HG03432 (cell line): ENCODE measurements around the gene PIP5K1B.

Source experiments
- ATAC-seq: cut with Tn5 transposase; IDR thresholded peaks from one replicate; pipeline ENCODE4 v1.9.1; 2021; ENCODE audit warnings: mild to moderate bottlenecking, moderate library complexity; ENCODE audit not compliant: unreplicated experiment

The PIP5K1B gene

DNA sequence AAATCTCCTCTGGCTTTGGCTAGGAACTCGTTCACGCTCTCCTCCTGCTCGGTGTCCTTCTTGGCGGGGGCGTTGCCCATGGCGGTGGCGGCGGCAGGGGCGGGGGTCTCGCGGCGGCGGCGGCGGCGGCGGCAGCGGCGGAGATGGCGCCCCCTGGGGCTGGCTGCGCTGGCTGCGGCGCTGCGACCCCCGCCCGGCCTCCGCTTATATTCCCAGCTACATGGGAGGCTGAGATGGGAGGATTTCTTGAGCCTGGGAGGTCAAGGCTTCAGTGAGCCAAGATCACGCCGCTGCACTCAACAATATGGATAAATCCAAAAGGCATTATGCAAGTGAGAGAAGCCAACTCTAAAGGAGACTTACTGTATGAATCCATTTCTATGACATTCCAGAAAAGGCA lies 309.0 kb downstream of the PIP5K1B start, which contains the start of gene PRKACG:
Gene PRKACG (minus strand): TSS at position 101 of the 400 bp plus-strand sequence. CDS start 21 bp downstream, at position 80.
- no peak for ATAC-seq

DNA sequence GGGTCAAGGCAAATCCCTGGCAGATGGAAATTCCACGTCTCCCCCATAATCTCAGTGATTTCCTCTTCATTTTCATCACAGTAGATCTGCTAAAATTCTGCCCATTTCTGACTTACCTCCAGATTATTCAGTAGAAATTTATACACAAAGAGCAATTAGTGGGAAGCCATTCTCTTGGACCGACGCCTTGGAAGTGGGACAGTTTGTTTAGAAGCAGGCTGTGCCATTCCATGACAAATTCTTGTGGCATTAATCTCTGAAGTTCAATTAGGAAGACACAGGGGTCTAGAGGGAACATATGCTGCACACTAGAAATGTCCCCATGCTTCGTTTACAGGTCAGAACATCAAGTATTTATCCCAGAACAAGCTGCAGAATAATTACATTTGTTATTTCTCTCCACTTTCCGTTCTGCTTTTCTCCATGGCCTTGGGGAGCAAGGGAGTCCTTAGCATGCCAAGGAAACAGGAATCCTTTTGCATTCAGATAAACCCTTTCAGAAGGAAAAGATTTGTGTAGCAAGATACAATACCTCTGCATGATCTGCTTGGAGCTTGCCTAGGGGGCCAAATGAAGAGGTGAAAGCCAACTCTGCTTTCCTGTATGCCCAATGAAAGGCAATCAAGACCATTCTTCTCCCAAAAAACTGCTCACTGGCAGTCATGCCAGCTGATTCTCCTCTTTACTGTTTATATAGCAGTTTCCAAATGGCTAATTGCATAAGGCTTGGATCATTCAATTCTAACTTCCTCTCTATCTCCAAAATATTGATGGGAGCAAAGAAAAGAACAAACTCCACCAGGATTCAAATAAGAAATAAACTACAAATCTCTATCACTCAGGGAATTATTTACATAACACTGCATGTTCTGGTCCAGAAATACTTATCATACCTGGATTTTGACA lies 311.4 kb downstream of the PIP5K1B start:
- no peak for ATAC-seq

DNA sequence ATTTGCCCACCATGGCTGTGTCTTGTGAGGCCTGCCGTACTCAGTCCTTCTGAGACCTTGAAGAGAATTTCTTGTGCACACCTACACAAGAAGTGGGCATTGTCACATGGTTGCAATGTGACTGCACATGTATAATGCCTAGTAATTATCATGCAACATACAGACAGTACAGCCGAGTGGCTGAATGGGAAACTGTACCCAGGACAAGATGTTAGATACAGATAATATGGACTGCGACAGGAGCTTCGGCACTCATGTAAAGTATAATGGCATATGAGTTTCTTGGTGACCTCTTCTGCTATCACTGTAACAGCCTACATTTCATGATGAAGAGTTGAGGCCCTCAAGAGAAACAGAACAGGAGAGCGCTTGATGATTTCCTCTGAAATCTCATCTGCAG lies 313.7 kb downstream of the PIP5K1B start:
- ATAC-seq = no peak

DNA sequence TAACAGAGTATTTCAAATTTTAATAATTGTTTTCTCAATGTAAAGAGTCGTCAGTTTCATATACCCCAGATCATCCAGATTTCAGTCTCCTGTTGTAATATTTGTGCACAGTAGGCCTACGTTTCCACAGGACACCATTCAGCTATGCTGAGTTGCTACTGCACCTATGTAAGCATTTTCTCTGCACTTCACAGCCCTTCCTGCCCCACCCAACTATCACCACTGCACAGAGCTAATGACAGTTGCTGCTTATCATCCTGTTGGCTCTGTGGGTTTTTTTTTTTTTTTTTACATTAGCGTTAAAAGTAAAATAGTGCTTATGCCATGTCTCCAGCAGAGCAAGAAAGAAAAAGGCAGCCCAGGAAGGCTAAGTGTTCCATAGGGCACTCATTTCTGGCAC lies 314.8 kb downstream of the PIP5K1B start:
- no peak for ATAC-seq

DNA sequence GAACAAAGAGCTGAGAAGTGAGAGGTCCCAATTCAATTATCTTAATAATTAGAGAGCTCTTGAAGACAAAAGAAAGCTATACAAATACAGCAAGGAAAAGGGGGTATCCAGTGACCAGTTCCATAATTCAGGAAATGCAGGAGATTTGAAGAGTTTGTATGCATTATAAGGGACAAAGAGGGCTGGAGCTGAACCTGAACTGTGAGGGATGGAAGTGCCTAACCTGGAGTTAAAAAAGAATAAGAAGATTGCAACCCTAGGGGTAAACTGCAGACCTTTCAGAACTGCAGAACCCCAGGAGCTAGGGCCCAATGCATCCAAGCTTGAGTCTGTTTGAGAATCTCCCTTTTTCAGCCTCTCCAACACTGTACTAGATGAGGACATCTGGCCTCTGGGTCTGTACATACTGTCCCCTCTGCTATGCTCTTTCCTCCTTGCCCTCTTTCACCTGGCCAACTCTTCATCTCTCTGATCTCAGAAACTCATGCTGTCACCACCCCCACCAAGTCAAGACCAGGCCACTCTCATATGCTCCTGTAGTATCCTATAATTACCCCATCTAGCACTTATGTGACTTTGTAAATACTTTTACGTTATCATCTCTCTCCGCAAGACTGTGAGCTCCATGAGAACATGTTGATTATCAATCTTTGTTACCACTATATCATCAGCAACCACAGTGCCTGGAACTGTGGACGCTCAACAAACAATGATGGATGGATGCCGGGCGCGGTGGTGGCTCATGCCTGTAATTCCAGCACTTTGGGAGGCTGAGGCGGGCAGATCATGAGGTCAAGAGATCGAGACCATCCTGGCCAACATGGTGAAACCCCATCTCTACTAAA lies 315.5 kb downstream of the PIP5K1B start:
- no peak for ATAC-seq

DNA sequence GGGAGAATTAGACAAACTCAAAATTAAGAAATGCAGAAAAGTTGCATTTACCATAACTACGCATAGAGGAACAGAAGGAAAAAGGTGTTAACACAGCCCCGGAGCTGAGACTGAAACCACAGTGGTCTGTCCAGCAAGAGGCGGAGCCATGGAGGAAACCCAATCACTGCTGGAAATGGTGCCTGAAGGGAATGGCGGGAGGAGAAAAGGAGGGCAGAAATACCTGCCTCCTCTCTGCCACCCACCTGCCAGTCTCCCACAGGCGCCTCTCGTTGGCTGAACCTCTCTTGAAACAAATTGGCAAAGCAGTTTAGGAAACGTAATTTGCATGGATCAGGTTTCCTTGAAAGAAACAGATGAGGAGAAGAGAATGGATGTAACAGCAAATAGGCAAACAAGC lies 318.6 kb downstream of the PIP5K1B start:
- ATAC-seq = no peak

DNA sequence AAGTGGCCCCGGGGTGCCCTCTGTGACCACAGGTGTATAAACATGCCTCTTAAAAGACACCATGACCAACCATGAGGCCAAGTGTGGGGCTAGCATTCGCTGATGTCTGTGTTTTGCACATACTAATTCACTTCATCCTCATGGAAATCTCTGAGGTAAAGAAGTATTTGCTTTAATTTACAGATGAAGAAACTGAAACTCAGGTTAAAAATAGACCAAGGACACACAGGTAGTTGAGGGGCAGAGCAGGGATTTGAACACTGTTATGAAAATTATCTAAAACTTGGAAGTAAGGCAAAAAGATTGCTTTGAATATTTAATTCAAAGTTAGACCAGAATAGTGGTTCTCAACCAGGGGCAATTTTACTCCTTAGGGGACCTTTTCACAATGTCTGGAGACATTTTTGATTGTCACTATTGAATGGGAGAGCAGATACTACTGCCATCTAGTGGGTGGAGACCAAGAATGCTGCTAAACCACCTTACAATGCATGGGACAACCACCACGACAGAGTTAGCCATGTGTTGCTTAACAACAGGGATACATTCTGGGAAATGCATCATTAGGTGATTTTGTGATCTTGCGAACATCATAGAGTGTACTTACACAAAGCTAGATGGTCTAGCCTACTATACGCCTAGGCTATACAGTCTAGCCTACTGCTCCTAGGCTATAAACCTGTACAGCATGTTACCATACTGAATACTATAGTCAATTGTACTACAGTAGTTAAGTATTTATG lies 322.5 kb downstream of the PIP5K1B start:
- ATAC-seq = peak; percentile 82

DNA sequence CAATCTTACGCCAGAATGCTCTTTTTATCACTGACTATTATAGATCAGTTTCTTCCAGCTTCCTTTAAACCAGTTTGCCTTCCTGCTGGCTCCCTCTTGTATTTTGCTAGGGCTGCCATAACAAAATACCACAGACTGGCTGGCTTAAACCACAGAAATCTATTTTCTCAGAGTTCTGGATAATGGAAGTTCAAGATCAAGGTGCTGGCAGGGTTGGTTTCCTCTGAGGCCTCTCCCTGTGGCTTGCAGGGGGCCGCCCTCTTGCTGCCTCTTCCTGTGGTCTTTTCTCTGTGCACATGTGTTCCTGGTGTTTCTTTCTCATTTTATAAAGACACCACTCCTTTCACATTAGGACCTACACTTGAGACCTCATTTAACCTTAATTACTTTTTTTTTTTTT lies 323.7 kb downstream of the PIP5K1B start:
- ATAC-seq = no peak

DNA sequence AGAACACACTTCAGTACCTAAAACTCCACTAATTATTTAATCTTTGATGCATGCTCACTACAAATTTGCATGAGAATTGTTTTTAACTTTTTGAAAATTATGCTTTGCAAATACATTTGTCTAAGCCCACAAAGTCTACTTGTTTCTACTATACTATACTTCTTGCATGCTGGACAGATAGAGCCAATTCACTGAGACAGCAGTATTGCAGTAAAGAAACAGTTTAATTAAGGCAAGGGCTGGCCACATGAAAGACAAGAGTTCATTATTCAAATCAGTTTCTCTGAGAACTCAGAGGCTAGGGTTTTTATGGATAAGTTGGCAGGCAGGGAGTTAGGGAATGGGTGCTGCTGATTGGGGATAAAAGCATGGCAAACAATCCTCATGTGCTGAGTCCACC lies 324.5 kb downstream of the PIP5K1B start:
- ATAC-seq = no peak

DNA sequence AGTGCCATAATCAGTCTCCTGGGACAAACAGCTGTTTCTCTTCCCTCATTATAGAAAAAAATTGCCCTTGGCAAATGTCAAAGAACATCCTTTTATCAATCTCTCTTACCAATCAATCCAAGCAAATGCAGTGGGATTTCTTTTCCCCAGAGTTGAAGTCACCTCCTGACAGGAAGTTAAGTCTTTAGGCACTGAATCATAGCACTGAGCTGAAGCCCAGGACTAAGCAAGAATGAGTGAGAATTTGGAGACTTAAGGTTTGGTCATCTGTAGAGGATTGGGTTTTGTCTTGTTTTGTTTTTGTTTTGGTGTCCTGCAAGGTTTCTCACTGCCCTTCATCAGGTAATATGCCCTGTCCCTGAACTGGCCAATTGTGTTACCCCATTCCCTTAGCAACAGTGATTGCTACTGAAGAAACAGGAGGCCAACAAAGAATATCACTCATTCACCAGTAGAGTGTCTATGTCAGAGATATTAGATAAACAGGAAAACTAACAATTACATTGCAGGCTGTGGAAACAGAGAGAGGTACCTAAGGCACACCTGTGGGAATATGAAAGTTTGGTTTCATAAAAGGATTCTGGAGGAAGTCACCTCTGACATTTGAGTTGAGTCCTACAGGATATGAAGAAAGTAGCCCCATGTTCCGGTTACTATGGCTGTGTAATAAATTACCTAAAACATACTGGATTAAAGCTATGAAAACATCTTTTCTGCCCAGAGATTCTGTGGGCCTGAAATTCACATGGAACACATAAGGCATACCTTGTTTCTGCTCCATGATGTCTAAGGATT lies 326.0 kb downstream of the PIP5K1B start:
- no peak for ATAC-seq

DNA sequence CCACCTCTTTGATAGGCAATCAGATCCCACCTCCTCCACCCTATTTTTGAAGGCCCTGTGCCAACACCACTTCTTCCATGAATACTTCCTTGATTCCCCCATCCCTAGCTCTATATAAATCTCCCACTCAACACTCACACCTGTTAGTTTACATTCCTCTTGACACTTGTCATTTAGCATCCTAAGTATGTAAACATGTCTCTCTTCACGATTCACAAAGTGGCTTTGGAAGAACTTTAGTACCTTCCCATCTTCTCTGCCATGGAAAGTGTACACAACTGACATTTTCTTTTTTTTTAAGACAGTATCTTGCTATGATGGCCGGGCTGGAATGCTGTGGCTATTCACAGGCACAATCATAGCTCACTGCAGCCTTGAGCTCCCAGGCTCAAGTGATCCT lies 329.0 kb downstream of the PIP5K1B start:
- ATAC-seq = no peak

DNA sequence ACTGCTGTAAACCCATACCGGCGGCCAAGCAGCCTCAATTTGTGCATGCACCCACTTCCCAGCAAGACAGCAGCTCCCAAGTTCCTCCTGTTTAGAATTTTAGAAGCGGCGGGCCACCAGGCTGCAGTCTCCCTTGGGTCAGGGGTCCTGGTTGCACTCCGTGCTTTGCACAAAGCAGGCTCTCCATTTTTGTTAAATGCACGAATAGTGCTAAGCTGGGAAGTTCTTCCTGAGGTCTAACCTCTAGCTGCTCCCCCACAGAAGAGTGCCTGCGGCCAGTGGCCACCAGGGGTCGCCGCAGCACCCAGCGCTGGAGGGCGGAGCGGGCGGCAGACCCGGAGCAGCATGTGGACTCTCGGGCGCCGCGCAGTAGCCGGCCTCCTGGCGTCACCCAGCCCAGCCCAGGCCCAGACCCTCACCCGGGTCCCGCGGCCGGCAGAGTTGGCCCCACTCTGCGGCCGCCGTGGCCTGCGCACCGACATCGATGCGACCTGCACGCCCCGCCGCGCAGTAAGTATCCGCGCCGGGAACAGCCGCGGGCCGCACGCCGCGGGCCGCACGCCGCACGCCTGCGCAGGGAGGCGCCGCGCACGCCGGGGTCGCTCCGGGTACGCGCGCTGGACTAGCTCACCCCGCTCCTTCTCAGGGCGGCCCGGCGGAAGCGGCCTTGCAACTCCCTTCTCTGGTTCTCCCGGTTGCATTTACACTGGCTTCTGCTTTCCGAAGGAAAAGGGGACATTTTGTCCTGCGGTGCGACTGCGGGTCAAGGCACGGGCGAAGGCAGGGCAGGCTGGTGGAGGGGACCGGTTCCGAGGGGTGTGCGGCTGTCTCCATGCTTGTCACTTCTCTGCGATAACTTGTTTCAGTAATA lies 330.6 kb downstream of the PIP5K1B start, which contains the start of gene FXN:
Gene FXN (plus strand): TSS at position 315 of the 871 bp plus-strand sequence. CDS start 31 bp downstream, at position 346.
- ATAC-seq = peak; percentile 96

DNA sequence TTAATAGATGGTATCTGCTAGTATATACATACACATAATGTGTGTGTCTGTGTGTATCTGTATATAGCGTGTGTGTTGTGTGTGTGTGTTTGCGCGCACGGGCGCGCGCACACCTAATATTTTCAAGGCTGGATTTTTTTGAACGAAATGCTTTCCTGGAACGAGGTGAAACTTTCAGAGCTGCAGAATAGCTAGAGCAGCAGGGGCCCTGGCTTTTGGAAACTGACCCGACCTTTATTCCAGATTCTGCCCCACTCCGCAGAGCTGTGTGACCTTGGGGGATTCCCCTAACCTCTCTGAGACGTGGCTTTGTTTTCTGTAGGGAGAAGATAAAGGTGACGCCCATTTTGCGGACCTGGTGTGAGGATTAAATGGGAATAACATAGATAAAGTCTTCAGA lies 331.3 kb downstream of the PIP5K1B start:
- peak; percentile 29 for ATAC-seq

DNA sequence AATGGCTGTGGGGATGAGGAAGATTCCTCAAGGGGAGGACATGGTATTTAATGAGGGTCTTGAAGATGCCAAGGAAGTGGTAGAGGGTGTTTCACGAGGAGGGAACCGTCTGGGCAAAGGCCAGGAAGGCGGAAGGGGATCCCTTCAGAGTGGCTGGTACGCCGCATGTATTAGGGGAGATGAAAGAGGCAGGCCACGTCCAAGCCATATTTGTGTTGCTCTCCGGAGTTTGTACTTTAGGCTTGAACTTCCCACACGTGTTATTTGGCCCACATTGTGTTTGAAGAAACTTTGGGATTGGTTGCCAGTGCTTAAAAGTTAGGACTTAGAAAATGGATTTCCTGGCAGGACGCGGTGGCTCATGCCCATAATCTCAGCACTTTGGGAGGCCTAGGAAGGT lies 331.8 kb downstream of the PIP5K1B start:
- no peak for ATAC-seq

DNA sequence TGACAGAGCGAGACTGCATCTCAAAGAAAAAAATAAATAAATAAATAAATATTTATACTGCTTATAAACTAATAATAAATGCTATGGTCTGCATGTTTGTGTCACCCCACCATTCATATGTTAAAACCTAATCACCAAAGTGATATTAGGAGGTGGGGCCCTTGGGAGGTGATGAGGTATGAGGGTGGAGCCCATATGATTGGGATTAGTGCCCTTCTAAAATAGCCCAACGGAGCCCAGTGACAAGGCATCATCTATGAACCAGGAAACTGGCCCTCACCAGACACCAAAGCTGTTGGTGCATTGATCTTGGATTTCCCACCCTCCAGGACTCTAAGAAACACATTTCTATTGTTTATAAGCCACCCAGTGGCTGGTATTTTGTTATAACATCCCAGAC lies 335.6 kb downstream of the PIP5K1B start:
- no peak for ATAC-seq

DNA sequence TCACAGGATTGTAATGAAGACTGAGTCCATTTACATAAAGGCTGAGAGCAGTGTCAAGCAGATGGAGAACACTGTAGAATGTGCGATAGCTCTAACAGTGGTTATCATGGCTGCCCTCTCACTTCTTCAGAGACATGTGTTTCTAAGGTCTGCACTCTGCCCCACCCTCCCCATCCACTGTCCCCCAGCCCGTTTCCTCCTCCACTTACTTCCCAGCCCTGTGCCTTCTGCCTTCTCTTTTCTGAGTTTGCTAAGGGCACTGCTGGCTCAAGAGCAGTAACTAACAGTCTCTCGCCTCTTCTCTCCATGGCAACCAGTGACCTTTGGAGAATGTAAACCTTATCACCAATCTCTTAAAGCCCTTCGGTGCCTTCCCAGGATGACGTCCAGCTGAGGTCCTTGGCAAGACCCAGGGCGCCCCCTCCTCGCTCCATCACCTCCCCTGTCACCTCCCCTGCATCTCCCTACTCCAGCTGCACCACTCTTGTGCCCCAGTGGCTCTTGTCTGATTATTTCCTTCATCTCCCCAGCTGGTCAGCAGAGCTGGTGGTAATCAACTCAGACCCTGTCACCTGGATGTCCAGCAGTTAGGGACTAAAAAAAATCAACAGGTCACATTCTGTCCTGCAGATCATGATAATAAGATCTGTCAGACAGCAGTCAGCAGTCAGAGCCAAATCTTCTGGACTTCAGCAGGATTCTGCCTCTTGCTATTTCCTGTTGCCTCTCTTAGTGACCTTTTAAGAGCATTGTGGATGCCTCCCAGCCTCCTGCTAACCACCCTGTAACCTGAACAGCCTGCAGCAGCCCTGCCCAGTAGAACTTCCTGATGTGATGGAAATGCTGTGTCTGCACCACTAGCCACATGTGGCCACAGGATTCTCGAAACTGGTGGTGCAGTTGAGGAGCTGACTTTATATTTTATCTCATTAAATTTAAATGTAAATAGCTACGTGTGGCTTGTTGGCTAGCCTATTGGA lies 339.5 kb downstream of the PIP5K1B start:
- no peak for ATAC-seq

DNA sequence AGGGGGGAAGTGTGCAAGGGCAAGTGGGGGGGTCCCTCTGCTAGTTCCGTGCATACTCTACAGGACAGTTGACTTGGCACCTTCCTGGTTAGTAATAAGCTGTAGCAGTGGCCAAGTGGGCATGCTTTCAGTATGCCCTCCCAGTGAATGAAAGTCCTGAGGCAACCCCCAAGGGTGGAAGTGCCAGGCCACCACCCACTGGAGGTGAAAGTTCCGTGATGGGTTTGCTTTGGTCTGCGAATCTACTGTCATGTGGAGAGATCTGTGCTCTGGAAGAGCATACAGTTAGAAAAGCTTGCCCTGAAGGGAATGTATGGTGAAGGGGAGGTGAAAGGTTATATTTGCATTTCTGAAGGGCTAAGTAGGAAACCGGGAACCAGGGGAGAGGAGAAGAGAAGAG lies 340.8 kb downstream of the PIP5K1B start:
- no peak for ATAC-seq

DNA sequence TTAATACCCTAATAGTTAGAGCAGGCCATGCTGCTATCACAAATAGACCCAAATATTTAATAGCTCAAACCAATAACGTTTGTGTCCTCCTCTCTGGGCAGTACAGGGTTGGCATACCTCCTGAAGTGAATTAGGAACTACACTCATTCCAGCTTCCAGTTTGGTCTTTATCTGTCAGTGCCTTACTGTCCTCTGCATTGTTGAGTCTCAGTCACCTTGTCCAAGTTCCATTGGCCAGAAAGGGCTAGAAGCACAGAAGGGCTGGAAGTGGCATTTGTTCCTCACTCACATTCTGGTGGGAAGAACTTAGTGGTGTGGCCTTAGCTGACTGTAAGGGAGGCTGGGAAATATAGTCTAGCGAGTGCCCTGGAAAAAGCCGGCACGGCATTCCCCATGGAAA lies 341.7 kb downstream of the PIP5K1B start:
- ATAC-seq = no peak
